ENCODE measurements around the gene ENDOD1. TPM values are rescaled to one million over a fixed set of nuclear protein-coding genes. Genes with fewer than 3 reads are reported as not detected.

The ENDOD1 gene
- polyA plus RNA-seq, 2 of the 4 experiments (the other 2 are of a cell fraction) = 8.3 to 8.8 TPM

DNA sequence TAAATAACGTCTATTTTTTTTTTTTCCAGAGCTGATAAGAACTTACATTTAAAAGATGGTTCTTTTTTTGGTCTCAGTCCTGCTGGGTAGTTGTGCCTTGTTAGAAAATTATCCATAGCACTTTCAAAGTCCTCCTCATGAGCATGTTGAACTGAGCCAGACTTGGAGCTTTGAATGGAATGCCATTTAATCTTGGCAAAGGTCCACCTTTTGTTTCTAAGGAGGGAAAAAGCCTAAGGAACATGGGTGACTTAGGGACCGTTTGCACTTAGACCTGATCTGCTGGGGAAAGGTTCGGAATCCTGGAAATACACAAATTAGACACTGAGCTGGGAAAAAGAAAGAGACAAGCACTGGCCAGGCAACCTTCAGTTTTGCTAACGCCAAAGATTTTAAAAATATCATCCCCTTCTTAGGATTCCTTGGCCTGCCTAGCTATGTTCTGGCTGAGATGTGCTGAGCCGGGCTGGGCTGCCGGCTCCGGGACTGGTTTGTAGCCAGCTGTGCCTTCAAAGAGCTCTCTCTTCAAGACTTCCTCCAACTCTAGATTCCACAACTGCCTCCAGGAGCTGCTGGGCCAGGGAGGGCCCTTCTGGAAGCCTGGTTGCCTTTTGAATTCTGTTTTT lies 67.4 kb downstream of the ENDOD1 start:
- no peak for DNase-seq (ENCODE audit: low read depth in 1 of 2, low spot score in 1 of 2)
- FAIRE-seq = no peak
- H3K4me2 ChIP-seq = no peak overlapping the region
- H3K4me3 ChIP-seq = no peak overlapping the region
- TF ChIP-seq, protein P1, sequence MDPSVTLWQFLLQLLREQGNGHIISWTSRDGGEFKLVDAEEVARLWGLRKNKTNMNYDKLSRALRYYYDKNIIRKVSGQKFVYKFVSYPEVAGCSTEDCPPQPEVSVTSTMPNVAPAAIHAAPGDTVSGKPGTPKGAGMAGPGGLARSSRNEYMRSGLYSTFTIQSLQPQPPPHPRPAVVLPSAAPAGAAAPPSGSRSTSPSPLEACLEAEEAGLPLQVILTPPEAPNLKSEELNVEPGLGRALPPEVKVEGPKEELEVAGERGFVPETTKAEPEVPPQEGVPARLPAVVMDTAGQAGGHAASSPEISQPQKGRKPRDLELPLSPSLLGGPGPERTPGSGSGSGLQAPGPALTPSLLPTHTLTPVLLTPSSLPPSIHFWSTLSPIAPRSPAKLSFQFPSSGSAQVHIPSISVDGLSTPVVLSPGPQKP (IDR thresholded peaks at IDR 0.05; ENCODE audit: low read depth, low read length) = no peak
- TF ChIP-seq NR3C1 (IDR thresholded peaks at IDR 0.05) (no peak), HOXB13 (CRISPR knock-in tag; IDR thresholded peaks at IDR 0.05; ENCODE audit: low read depth) (no peak), PHF8 (IDR thresholded peaks at IDR 0.05; ENCODE audit: borderline replicate concordance, low read depth) (no peak), SREBF2 (IDR thresholded peaks at IDR 0.05) (no peak)
- ChIA-PET CTCF (interaction anchor here (1.5 to 11.6 kb wide), 3 partner anchors 87 to 606 kb away, joined by 4 to 174 read pairs (median 105); no protein-coding TSS in a partner anchor), POLR2A (no interaction called here)
- no peak overlapping the region for H3K27ac ChIP-seq
- 80% methylated on average over 7 of the region's 7 CpGs for WGBS (ENCODE audit: missing lambda C conversion rate)
- no peaks in the 10 kb centered on the region for H3K4me1 ChIP-seq
- no peaks in the 10 kb centered on the region for H3K9me3 ChIP-seq
- ATAC-seq = no peak

DNA sequence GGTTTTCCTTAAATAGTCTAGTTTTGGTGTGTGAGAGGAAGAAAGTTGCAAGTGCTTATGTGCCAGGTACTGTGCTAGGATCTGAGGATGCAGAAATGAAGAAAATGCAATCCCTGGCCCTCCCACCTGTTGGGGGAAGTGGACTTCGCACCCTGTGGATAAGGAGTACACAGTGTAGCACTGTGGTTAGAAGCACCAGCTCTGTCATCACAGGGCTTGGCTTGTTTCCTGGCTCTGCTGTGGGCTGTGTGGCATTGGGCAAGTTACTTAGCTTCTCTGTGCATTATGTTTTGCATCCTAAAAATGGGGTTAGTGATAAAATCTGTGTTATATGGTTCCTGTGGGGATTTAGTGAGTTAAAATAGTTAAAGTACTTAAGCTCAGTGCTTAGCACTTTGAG lies 68.2 kb downstream of the ENDOD1 start:
- H3K4me1 ChIP-seq = no peaks in the 10 kb centered on the region
- no peak for ATAC-seq
- WGBS (ENCODE audit: missing lambda C conversion rate) = 77% methylated on average over 1 of the region's 1 CpG
- CTCF ChIA-PET = interaction anchor here (1.5 to 11.6 kb wide), 3 partner anchors 88 to 607 kb away, joined by 4 to 174 read pairs (median 8); no protein-coding TSS in a partner anchor
- no peak for TF ChIP-seq FOSB (CRISPR knock-in tag; IDR thresholded peaks at IDR 0.05)
- TF ChIP-seq FOSL2 (IDR thresholded peaks at IDR 0.05) = no peak
- no peak for TF ChIP-seq FOSL2 (CRISPR knock-in tag; IDR thresholded peaks at IDR 0.05)
- TF ChIP-seq NPAS2 (CRISPR knock-in tag; IDR thresholded peaks at IDR 0.05; ENCODE audit: borderline replicate concordance) = no peak
- no peak for DNase-seq (ENCODE audit: low read depth in 1 of 2, low spot score in 1 of 2)
- H3K9me3 ChIP-seq = no peaks in the 10 kb centered on the region
- no peak overlapping the region for H3K27ac ChIP-seq
- POLR2A ChIA-PET = no interaction called here
- no peak for FAIRE-seq
- no peak overlapping the region for H3K4me3 ChIP-seq
- H3K4me2 ChIP-seq = no peak overlapping the region

DNA sequence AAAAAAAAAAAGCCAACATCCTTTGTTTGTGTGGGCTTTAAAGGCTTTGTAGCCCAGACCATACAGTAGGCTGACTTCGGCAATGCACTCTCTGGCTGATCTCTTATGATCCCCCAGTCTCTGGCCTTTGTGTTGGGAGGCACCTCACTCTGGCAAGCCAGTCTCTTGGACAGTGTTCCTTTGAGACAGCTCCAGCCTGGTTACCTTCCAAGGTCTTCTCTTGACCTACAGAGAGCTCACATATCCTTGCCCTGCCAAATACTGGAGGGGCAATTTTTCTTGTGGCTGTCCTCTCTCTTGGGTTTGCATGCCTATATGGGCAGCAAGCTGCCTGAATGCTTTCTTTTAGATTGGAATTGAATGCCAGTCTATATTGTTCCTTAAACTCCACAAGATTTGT lies 71.6 kb downstream of the ENDOD1 start:
- CTCF ChIA-PET = interaction anchor here (1.9 kb wide), 1 partner anchor 10 kb away, joined by 8 read pairs; no protein-coding TSS in a partner anchor
- TF ChIP-seq, protein P2, sequence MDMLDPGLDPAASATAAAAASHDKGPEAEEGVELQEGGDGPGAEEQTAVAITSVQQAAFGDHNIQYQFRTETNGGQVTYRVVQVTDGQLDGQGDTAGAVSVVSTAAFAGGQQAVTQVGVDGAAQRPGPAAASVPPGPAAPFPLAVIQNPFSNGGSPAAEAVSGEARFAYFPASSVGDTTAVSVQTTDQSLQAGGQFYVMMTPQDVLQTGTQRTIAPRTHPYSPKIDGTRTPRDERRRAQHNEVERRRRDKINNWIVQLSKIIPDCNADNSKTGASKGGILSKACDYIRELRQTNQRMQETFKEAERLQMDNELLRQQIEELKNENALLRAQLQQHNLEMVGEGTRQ (IDR thresholded peaks at IDR 0.05) = no peak
- TF ChIP-seq CHD2 (IDR thresholded peaks at IDR 0.05; ENCODE audit: low read length, partially characterized antibody) (no peak), MAFK (IDR thresholded peaks at IDR 0.05; ENCODE audit: partially characterized antibody) (no peak), RAD21 (conservative IDR thresholded peaks at IDR 0.05 in 1 of 2, IDR thresholded peaks at IDR 0.05 in 1 of 2) (no peak), FOSB (CRISPR knock-in tag; IDR thresholded peaks at IDR 0.05) (no peak), BHLHE40 (IDR thresholded peaks at IDR 0.05; ENCODE audit: low read depth, low read length) (no peak), RNF2 (IDR thresholded peaks at IDR 0.05; ENCODE audit: borderline replicate concordance, low read depth) (no peak), EP300 (IDR thresholded peaks at IDR 0.05) (no peak), ZFP36 (IDR thresholded peaks at IDR 0.05; ENCODE audit: borderline replicate concordance, partially characterized antibody) (no peak), POLR2AphosphoS2 (conservative IDR thresholded peaks at IDR 0.05; ENCODE audit: low read length) (no peak), KDM1A (IDR thresholded peaks at IDR 0.05; ENCODE audit: low read depth) (no peak), EHMT2 (IDR thresholded peaks at IDR 0.05; ENCODE audit: low read depth) (no peak), MAZ (IDR thresholded peaks at IDR 0.05; ENCODE audit: borderline replicate concordance, low read depth, low read length) (no peak), JUNB (IDR thresholded peaks at IDR 0.05) (no peak)
- TF ChIP-seq, protein P3, sequence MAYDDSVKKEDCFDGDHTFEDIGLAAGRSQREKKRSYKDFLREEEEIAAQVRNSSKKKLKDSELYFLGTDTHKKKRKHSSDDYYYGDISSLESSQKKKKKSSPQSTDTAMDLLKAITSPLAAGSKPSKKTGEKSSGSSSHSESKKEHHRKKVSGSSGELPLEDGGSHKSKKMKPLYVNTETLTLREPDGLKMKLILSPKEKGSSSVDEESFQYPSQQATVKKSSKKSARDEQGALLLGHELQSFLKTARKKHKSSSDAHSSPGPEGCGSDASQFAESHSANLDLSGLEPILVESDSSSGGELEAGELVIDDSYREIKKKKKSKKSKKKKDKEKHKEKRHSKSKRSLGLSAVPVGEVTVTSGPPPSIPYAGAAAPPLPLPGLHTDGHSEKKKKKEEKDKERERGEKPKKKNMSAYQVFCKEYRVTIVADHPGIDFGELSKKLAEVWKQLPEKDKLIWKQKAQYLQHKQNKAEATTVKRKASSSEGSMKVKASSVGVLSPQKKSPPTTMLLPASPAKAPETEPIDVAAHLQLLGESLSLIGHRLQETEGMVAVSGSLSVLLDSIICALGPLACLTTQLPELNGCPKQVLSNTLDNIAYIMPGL (CRISPR knock-in tag; IDR thresholded peaks at IDR 0.05; ENCODE audit: borderline replicate concordance) = no peak
- TF ChIP-seq, protein P4, sequence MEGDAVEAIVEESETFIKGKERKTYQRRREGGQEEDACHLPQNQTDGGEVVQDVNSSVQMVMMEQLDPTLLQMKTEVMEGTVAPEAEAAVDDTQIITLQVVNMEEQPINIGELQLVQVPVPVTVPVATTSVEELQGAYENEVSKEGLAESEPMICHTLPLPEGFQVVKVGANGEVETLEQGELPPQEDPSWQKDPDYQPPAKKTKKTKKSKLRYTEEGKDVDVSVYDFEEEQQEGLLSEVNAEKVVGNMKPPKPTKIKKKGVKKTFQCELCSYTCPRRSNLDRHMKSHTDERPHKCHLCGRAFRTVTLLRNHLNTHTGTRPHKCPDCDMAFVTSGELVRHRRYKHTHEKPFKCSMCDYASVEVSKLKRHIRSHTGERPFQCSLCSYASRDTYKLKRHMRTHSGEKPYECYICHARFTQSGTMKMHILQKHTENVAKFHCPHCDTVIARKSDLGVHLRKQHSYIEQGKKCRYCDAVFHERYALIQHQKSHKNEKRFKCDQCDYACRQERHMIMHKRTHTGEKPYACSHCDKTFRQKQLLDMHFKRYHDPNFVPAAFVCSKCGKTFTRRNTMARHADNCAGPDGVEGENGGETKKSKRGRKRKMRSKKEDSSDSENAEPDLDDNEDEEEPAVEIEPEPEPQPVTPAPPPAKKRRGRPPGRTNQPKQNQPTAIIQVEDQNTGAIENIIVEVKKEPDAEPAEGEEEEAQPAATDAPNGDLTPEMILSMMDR (IDR thresholded peaks at IDR 0.05) = no peak
- TF ChIP-seq, protein P1 (IDR thresholded peaks at IDR 0.05; ENCODE audit: low read depth, low read length) = no peak
- TF ChIP-seq, protein P5, sequence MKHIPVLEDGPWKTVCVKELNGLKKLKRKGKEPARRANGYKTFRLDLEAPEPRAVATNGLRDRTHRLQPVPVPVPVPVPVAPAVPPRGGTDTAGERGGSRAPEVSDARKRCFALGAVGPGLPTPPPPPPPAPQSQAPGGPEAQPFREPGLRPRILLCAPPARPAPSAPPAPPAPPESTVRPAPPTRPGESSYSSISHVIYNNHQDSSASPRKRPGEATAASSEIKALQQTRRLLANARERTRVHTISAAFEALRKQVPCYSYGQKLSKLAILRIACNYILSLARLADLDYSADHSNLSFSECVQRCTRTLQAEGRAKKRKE (CRISPR knock-in tag; IDR thresholded peaks at IDR 0.05; ENCODE audit: low read depth) = no peak

More for the DNA sequence above, 71.6 kb downstream of the ENDOD1 start:
- no peak for DNase-seq (ENCODE audit: low read depth in 1 of 2, low spot score in 1 of 2)
- Histone ChIP-seq H3K9me3 (no peaks in the 10 kb centered on the region), H3K27ac (no peak overlapping the region), H3K4me2 (no peak overlapping the region), H3K4me1 (no peaks in the 10 kb centered on the region), H3K4me3 (no peak overlapping the region)
- POLR2A ChIA-PET = no interaction called here
- no peak for ATAC-seq
- WGBS (ENCODE audit: missing lambda C conversion rate) = 100% methylated on average over 1 of the region's 1 CpG
- FAIRE-seq = no peak

Data from A549 (cell line).